Keratinocyte (primary cell): ENCODE data around the gene HCRTR1. TPM values are rescaled to one million over a fixed set of nuclear protein-coding genes. Genes with fewer than 3 reads are reported as not detected.

Source experiments
- DNase-seq: peaks from one replicate; pipeline ENCODE4 v3.0.0-alpha.2; 2011; ENCODE audit warnings: low read depth, missing footprints, low spot score
- FAIRE-seq: peaks from 2 replicates; lab custom pipeline; 2011; peaks lifted over from hg19 to GRCh38; lab: Jason Lieb, UNC
- H2AFZ ChIP-seq: 2 replicates; pipeline ENCODE4 v1.6.0; 2012; ENCODE audit warnings: low read length, control low read depth, inconsistent platforms; ENCODE audit not compliant: control insufficient read depth
- H3K27ac ChIP-seq: 2 replicates; pipeline ENCODE4 v1.5.1; 2011; ENCODE audit warnings: low read length; ENCODE audit not compliant: control insufficient read depth, insufficient read depth
- H3K27me3 ChIP-seq: 3 replicates; pipeline ENCODE4 v1.6.0; 2011; ENCODE audit warnings: low read length; ENCODE audit not compliant: control insufficient read depth, insufficient read depth; ENCODE audit errors: extremely low read depth
- H3K36me3 ChIP-seq, 2 experiments: 2 replicates in 1 of 2; 3 replicates in 1 of 2; pipeline ENCODE4 v1.5.1; 2011; ENCODE audit warnings: low read length in 2 of 2, mild to moderate bottlenecking in 1 of 2; ENCODE audit not compliant: control insufficient read depth in 2 of 2, insufficient read depth in 2 of 2; ENCODE audit errors: extremely low read depth in 1 of 2
- H3K4me1 ChIP-seq: 3 replicates; pipeline ENCODE4 v1.5.1; 2011; ENCODE audit warnings: low read length; ENCODE audit not compliant: control insufficient read depth, insufficient read depth; ENCODE audit errors: extremely low read depth
- H3K4me2 ChIP-seq: 3 replicates; pipeline ENCODE4 v1.6.0; 2011; ENCODE audit warnings: low read depth, low read length; ENCODE audit not compliant: control insufficient read depth, insufficient read depth; ENCODE audit errors: extremely low read depth
- H3K4me3 ChIP-seq, 3 experiments: fragments of 200-600 bp in 1 of 3; sonication (generic) in 1 of 3; 2 replicates in 2 of 3; 3 replicates in 1 of 3; pipeline ENCODE4 v1.5.1; 2011 to 2016; ENCODE audit warnings: low read length in 3 of 3, mild to moderate bottlenecking in 3 of 3, control low read depth in 2 of 3, inconsistent platforms in 1 of 3, low read depth in 1 of 3, mixed read lengths in 1 of 3, mixed run types in 1 of 3, moderate library complexity in 1 of 3; ENCODE audit not compliant: control insufficient read depth in 2 of 3, insufficient read depth in 2 of 3; ENCODE audit errors: extremely low read depth in 1 of 3
- H3K79me2 ChIP-seq: 2 replicates; pipeline ENCODE4 v1.6.0; 2012; ENCODE audit warnings: low read length; ENCODE audit not compliant: control insufficient read depth, insufficient read depth
- H3K9ac ChIP-seq: 3 replicates; pipeline ENCODE4 v1.6.0; 2011; ENCODE audit warnings: low read length; ENCODE audit not compliant: control insufficient read depth, insufficient read depth; ENCODE audit errors: extremely low read depth
- H3K9me1 ChIP-seq: 3 replicates; pipeline ENCODE4 v1.6.0; 2011; ENCODE audit warnings: low read length; ENCODE audit not compliant: control insufficient read depth, insufficient read depth; ENCODE audit errors: extremely low read depth
- H3K9me3 ChIP-seq: 2 replicates; pipeline ENCODE4 v1.5.1; 2012; ENCODE audit warnings: low read depth, low read length; ENCODE audit not compliant: control insufficient read depth
- H4K20me1 ChIP-seq: 3 replicates; pipeline ENCODE4 v1.6.0; 2011; ENCODE audit warnings: low read length; ENCODE audit not compliant: control insufficient read depth, insufficient read depth; ENCODE audit errors: extremely low read depth
- EZH2 ChIP-seq: IDR thresholded peaks from one replicate; pipeline ENCODE4 v1.6.1; 2012; ENCODE audit warnings: inconsistent platforms, mild to moderate bottlenecking, low read length, moderate library complexity
- dilution Hi-C: fragments of 300-500 bp; cut with MboI; formaldehyde crosslinking; loops from one replicate; pipeline ENCODE4 v1.7.0; 2020; ENCODE audit warnings: low sequenced_read_pairs; ENCODE audit not compliant: extremely low pct_ligation_motif_present
- polyA plus RNA-seq, 5 experiments: library from polyadenylated mRNA; depleted of rRNA in 3 of 5; stranded (reverse) in 3 of 5; stranded (forward) in 1 of 5; unstranded in 1 of 5; fragments of >200 nt; gene quantifications; 1 replicate in 1 of 5; 2 replicates in 3 of 5; 3 replicates in 1 of 5; pipeline versions ENCODE4 v1.2.1 to v1.2.3, GENCODE V29; 2011 to 2012; ENCODE audit warnings: missing spikeins in 2 of 5, low read depth in 1 of 5, low replicate concordance in 1 of 5
- TF ChIP-seq, protein P1 (sequence below), 3 experiments: IDR thresholded peaks in 1 of 3; conservative IDR thresholded peaks in 1 of 3; optimal IDR thresholded peaks in 1 of 3; 2 replicates in 2 of 3; 3 replicates in 1 of 3; pipeline versions ENCODE3 to v1.5.1; 2011; ENCODE audit warnings: low read length in 3 of 3, mild to moderate bottlenecking in 3 of 3, moderate library complexity in 2 of 3, control low read depth in 1 of 3, inconsistent platforms in 1 of 3; ENCODE audit not compliant: insufficient read depth in 2 of 3; ENCODE audit errors: extremely low read depth in 1 of 3

HCRTR1 gene
- polyA plus RNA-seq, 1 donor (not counting 4 experiments of a cell fraction or from before 2014, with no cell fraction given): not detected

DNA sequence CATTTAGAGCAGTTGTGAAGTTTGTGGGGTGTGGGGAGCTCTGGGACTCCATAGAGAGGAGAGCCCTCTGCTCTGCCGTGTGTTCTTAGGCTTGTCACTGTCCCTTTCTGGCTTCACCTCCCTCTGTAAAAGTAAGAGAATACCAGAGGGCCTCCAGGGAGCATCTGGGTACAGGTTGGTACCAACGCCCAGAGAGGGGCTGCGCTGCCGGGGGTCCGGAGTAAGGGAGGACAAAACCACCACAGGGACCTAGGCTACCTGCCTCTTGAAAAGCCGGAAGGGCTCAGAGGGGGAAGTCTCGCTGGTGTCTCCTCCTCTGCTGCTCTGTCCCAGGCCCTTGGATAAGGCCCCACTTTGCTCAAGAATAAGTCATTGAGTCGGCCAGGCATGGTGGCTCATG is 44.2 kb upstream of the HCRTR1 start:
- Histone ChIP-seq H3K27me3 (no peaks in the 10 kb centered on the region), H3K27ac (peak overlapping the region; percentile 94), H3K4me3 (peak overlapping the region in 2 of 3 experiments; percentile 3 to 41), H3K36me3 (peaks cover 0 to 1% of the 10 kb centered on the region in 2 experiments), H4K20me1 (peaks cover 5% of the 10 kb centered on the region), H3K4me2 (peak overlapping the region; percentile 87), H3K79me2 (peaks cover 21% of the 10 kb centered on the region), H3K9me3 (no peaks in the 10 kb centered on the region), H3K4me1 (peaks cover 54% of the 10 kb centered on the region), H3K9me1 (no peaks in the 10 kb centered on the region), H2AFZ (no peak overlapping the region), H3K9ac (peak overlapping the region; percentile 58)
- dilution Hi-C loops: no loop called here
- no peak for DNase-seq
- TF ChIP-seq, protein P1, sequence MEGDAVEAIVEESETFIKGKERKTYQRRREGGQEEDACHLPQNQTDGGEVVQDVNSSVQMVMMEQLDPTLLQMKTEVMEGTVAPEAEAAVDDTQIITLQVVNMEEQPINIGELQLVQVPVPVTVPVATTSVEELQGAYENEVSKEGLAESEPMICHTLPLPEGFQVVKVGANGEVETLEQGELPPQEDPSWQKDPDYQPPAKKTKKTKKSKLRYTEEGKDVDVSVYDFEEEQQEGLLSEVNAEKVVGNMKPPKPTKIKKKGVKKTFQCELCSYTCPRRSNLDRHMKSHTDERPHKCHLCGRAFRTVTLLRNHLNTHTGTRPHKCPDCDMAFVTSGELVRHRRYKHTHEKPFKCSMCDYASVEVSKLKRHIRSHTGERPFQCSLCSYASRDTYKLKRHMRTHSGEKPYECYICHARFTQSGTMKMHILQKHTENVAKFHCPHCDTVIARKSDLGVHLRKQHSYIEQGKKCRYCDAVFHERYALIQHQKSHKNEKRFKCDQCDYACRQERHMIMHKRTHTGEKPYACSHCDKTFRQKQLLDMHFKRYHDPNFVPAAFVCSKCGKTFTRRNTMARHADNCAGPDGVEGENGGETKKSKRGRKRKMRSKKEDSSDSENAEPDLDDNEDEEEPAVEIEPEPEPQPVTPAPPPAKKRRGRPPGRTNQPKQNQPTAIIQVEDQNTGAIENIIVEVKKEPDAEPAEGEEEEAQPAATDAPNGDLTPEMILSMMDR (optimal IDR thresholded peaks at IDR 0.05 in 1 of 3, IDR thresholded peaks at IDR 0.05 in 1 of 3, conservative IDR thresholded peaks at IDR 0.05 in 1 of 3; ENCODE audit: extremely low read depth in 1 of 3, insufficient read depth in 2 of 3, low read length in 3 of 3): no peak
- TF ChIP-seq EZH2: no peak
- FAIRE-seq: no peak

DNA sequence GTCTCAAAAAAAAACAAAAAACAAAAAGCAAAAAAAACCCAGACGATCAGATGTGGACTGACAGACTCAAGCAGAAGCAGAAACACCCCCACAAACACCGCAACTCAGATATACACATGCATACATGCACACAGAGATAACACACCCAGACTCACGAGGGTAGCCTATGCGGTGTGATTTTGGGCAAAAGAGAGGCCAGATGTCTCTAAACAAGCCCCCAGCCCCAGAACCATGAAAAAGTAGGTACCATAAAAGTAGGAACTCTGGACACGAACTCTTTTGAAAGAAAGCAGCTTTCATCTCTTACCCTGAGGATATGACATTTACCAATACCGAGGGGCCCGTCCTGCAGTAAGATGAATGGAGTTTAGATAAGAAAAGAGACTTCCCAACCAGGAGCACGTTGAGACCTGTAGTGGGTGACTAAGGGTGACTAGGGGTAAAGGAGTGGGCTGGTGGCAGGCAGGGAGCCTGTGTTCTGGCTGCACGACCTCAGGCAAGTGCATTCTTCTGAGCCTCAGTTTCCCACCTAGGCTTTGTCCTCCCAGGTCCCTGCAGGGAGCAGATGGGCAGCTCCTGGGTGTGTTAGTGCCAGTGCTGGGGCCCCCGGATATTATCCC is 42.6 kb upstream of the HCRTR1 start:
- Histone ChIP-seq H4K20me1 (peaks cover 15% of the 10 kb centered on the region), H3K27me3 (no peaks in the 10 kb centered on the region), H3K4me2 (peak overlapping the region; percentile 87), H3K4me1 (peaks cover 65% of the 10 kb centered on the region), H3K79me2 (peaks cover 35% of the 10 kb centered on the region), H3K9me1 (peaks cover 3% of the 10 kb centered on the region), H3K9ac (peak overlapping the region; percentile 91), H3K36me3 (peaks cover 8 to 10% of the 10 kb centered on the region in 2 experiments), H3K9me3 (no peaks in the 10 kb centered on the region), H3K4me3 (peak overlapping the region; percentile 7 to 99 (median 73)), H2AFZ (no peak overlapping the region), H3K27ac (peak overlapping the region; percentile 94)
- FAIRE-seq: peak; percentile 83
- TF ChIP-seq, protein P1 (optimal IDR thresholded peaks at IDR 0.05 in 1 of 3, IDR thresholded peaks at IDR 0.05 in 1 of 3, conservative IDR thresholded peaks at IDR 0.05 in 1 of 3; ENCODE audit: extremely low read depth in 1 of 3, insufficient read depth in 2 of 3, low read length in 3 of 3): no peak
- TF ChIP-seq EZH2: no peak
- DNase-seq: peak; percentile 97
- dilution Hi-C loops: no loop called here
